ENCODE results near the gene ADSS1. TPM values are rescaled to one million over a fixed set of nuclear protein-coding genes. Genes with fewer than 3 reads are reported as not detected.
A peak's percentile ranks its signal among the peaks of the same experiment; 100 is the strongest.
"Not testable (repeated sequence)": the region's sequence is repeated elsewhere in the genome, so short reads cannot be mapped to it uniquely, and the experiment has no call there.

Gene ADSS1
- total RNA-seq, 1 experiment from 2014 or later = 3.2 TPM

DNA sequence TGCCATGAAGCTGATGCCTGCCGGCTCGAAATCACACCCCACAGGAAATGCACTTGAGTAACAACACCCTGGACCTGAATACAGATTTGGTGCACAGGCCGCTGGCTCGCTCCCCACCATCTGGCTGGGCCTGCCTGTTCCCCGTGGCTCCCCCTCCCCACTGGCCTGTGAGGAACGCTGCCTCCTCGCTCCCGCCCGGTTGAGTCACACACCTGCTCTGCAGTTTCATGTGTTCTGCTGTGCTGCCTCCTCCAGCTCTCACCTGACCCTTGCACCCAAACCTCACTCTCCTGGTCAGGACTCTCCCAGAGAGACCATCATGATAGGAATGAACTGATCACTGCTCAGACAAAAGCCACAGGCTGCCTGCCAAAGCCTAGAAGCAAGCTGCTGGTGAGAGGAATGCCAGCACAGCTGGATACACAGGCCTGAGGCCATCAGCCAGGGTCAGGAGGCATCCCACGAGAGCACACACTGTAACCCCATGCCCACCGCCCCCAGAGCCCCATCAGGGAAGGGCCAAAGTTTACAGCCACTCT is 25.2 kb downstream of the ADSS1 start:
- no TSS peak for BruUV-seq (replicated peaks)
- Mint-ChIP-seq H3K27me3 (ENCODE audit: insufficient read depth, unreplicated experiment) (no peaks in the 10 kb centered on the region), H3K4me3 (ENCODE audit: unreplicated experiment) (peak overlapping the region; percentile 41), H3K27ac (ENCODE audit: unreplicated experiment) (peak overlapping the region; percentile 87), H3K36me3 (ENCODE audit: insufficient read depth, unreplicated experiment) (peaks cover 18% of the 10 kb centered on the region), H3K9me3 (ENCODE audit: unreplicated experiment) (no peaks in the 10 kb centered on the region), H3K4me1 (ENCODE audit: low read depth, unreplicated experiment) (peaks cover 12% of the 10 kb centered on the region)
- peak; percentile 77 to 84 for DNase-seq
- Histone ChIP-seq H3K9me3 (no peaks in the 10 kb centered on the region), H3K27me3 (replicated peaks; ENCODE audit: control insufficient read depth, insufficient read depth, low read length) (no peaks in the 10 kb centered on the region), H3K4me3 (ENCODE audit: low read depth, low read length) (no peak overlapping the region), H3K4me1 (peaks cover 26% of the 10 kb centered on the region), H3K36me3 (ENCODE audit: control insufficient read depth, insufficient read depth, low read length) (no peaks in the 10 kb centered on the region)
- POLR2A ChIA-PET = no interaction called here
- CTCF ChIA-PET = interaction anchor here (0.6 to 1.4 kb wide), 3 partner anchors 19 to 64 kb away, joined by 3 to 4 read pairs (median 3); no protein-coding TSS in a partner anchor
- intact Hi-C loops (cut with micrococcal nuclease; ENCODE audit: unreplicated experiment) = loop anchor here (1.0 kb wide), 1 partner anchor 26 kb away; no protein-coding TSS in a partner anchor
- TF ChIP-seq, protein P1, sequence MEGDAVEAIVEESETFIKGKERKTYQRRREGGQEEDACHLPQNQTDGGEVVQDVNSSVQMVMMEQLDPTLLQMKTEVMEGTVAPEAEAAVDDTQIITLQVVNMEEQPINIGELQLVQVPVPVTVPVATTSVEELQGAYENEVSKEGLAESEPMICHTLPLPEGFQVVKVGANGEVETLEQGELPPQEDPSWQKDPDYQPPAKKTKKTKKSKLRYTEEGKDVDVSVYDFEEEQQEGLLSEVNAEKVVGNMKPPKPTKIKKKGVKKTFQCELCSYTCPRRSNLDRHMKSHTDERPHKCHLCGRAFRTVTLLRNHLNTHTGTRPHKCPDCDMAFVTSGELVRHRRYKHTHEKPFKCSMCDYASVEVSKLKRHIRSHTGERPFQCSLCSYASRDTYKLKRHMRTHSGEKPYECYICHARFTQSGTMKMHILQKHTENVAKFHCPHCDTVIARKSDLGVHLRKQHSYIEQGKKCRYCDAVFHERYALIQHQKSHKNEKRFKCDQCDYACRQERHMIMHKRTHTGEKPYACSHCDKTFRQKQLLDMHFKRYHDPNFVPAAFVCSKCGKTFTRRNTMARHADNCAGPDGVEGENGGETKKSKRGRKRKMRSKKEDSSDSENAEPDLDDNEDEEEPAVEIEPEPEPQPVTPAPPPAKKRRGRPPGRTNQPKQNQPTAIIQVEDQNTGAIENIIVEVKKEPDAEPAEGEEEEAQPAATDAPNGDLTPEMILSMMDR (IDR thresholded peaks at IDR 0.05; ENCODE audit: insufficient read depth in 1 of 2, low read depth in 1 of 2, low read length in 1 of 2, severe bottlenecking in 1 of 2, unreplicated experiment in 1 of 2) = peak in 1 of 2 experiments; percentile 20

DNA sequence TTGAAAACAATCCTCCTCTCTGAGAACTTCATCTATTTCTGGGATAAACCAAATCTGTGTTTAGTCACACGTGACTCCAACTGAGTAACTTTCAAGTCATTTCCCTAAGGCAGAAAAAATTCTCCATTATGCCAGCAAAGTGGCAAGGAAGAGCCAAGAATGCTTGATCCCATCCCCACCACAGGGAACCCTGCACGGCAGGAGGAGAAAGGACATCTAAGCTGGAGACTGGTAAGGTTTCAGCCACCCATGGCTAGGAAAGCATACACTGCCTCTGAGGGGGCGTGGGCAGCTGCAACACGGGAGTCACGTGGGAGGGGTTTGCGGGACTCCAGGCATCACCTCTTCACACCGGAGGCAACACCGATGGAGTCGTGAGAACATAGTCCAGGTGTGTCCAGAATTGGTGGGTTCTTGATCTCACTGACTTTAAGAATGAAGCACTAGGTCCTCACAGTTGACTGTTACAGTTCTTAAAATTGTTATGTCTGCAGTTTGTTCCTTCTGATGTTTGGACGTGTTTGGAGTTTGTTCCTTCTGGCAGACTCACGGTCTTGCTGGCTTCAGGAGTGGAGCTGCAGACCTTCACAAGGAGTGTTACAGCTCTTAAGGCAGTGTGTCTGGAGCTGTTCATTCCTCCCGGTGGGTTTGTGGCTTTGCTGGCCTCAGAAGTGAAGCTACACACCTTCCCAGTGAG is 26.2 kb downstream of the ADSS1 start:
- no peaks in the 10 kb centered on the region for H3K9me3 ChIP-seq
- ChIA-PET CTCF (interaction anchor here (0.7 to 1.4 kb wide), 2 partner anchors 18 to 65 kb away, joined by 4 read pairs; no protein-coding TSS in a partner anchor), POLR2A (no interaction called here)
- H3K4me1 ChIP-seq = peaks cover 32% of the 10 kb centered on the region
- no peak overlapping the region for H3K27ac Mint-ChIP-seq (ENCODE audit: unreplicated experiment)
- peaks cover 18% of the 10 kb centered on the region for H3K4me1 Mint-ChIP-seq (ENCODE audit: low read depth, unreplicated experiment)
- intact Hi-C loops (cut with micrococcal nuclease; ENCODE audit: unreplicated experiment) = no loop called here
- TF ChIP-seq, protein P1 (IDR thresholded peaks at IDR 0.05; ENCODE audit: insufficient read depth in 1 of 2, low read depth in 1 of 2, low read length in 1 of 2, severe bottlenecking in 1 of 2, unreplicated experiment in 1 of 2) = no peak
- H3K36me3 ChIP-seq (ENCODE audit: control insufficient read depth, insufficient read depth, low read length) = no peaks in the 10 kb centered on the region
- no peak overlapping the region for H3K4me3 ChIP-seq (ENCODE audit: low read depth, low read length)
- H3K4me3 Mint-ChIP-seq (ENCODE audit: unreplicated experiment) = peak overlapping the region; percentile 37
- no peak for DNase-seq
- no peaks in the 10 kb centered on the region for H3K9me3 Mint-ChIP-seq (ENCODE audit: unreplicated experiment)
- H3K27me3 ChIP-seq (replicated peaks; ENCODE audit: control insufficient read depth, insufficient read depth, low read length) = no peaks in the 10 kb centered on the region
- no peaks in the 10 kb centered on the region for H3K27me3 Mint-ChIP-seq (ENCODE audit: insufficient read depth, unreplicated experiment)
- no TSS peak for BruUV-seq (replicated peaks)
- peaks cover 27% of the 10 kb centered on the region for H3K36me3 Mint-ChIP-seq (ENCODE audit: insufficient read depth, unreplicated experiment)

DNA sequence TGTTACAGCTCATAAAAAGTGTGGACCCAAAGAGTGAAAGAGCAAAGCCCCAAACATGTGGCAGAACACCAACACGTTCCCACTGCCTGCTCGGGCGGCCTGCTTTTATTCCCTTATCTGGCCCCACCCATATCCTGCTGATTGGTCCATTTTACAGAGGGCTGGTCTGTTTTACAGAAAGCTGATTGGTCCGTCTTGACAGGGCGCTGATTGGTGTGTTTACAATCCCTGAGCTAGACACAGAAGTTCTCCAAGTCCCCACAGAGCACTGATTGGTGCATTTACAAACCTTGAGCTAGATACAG is 26.7 kb downstream of the ADSS1 start:
- H3K4me1 ChIP-seq = peaks cover 32% of the 10 kb centered on the region
- POLR2A ChIA-PET; H3K27me3 Mint-ChIP-seq (ENCODE audit: insufficient read depth, unreplicated experiment); BruUV-seq (replicated peaks); H3K4me3 ChIP-seq (ENCODE audit: low read depth, low read length); H3K9me3 Mint-ChIP-seq (ENCODE audit: unreplicated experiment); intact Hi-C loops (cut with micrococcal nuclease; ENCODE audit: unreplicated experiment); H3K27me3 ChIP-seq (replicated peaks; ENCODE audit: control insufficient read depth, insufficient read depth, low read length); H3K36me3 ChIP-seq (ENCODE audit: control insufficient read depth, insufficient read depth, low read length); H3K27ac Mint-ChIP-seq (ENCODE audit: unreplicated experiment); DNase-seq; H3K9me3 ChIP-seq: not testable (repeated sequence)
- peaks cover 19% of the 10 kb centered on the region for H3K4me1 Mint-ChIP-seq (ENCODE audit: low read depth, unreplicated experiment)
- H3K4me3 Mint-ChIP-seq (ENCODE audit: unreplicated experiment) = peak overlapping the region; percentile 37
- CTCF ChIA-PET = interaction anchor here (0.5 to 1.0 kb wide), 3 partner anchors 18 to 801 kb away, joined by 4 read pairs; no protein-coding TSS in a partner anchor
- peaks cover 28% of the 10 kb centered on the region for H3K36me3 Mint-ChIP-seq (ENCODE audit: insufficient read depth, unreplicated experiment)
